ENCODE results near the gene UNC119B.

- TF ChIP-seq, protein P1, sequence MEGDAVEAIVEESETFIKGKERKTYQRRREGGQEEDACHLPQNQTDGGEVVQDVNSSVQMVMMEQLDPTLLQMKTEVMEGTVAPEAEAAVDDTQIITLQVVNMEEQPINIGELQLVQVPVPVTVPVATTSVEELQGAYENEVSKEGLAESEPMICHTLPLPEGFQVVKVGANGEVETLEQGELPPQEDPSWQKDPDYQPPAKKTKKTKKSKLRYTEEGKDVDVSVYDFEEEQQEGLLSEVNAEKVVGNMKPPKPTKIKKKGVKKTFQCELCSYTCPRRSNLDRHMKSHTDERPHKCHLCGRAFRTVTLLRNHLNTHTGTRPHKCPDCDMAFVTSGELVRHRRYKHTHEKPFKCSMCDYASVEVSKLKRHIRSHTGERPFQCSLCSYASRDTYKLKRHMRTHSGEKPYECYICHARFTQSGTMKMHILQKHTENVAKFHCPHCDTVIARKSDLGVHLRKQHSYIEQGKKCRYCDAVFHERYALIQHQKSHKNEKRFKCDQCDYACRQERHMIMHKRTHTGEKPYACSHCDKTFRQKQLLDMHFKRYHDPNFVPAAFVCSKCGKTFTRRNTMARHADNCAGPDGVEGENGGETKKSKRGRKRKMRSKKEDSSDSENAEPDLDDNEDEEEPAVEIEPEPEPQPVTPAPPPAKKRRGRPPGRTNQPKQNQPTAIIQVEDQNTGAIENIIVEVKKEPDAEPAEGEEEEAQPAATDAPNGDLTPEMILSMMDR (IDR thresholded peaks at IDR 0.05), result no peak
- TF ChIP-seq POLR2A (IDR thresholded peaks at IDR 0.05), result no peak
Observed at GRCh38 chr12:120762086-120762485, 51.8 kb downstream of the UNC119B start.

Data from upper lobe of left lung (tissue), 4 donors.